ENCODE results near the gene TMEM94.

- TF ChIP-seq CTCF (IDR thresholded peaks at IDR 0.05) = no peak
- TF ChIP-seq POLR2A (IDR thresholded peaks at IDR 0.05) = no peak
Observed at GRCh38 chr17:75456039-75456416, 407 bp upstream of the TMEM94 start.
